ENCODE data around the gene RIMS3. TPM values are rescaled to one million over a fixed set of nuclear protein-coding genes. Genes with fewer than 3 reads are reported as not detected.

The RIMS3 gene
- total RNA-seq, 1 experiment from 2014 or later: 9.0 TPM

- ChIA-PET POLR2A (interaction anchor here (0.7 kb wide), 1 partner anchor 34 kb away, joined by 4 read pairs; no protein-coding TSS in a partner anchor), CTCF (interaction anchor here (0.6 to 1.7 kb wide), 9 partner anchors 9 to 357 kb away, joined by 3 to 6 read pairs (median 4); no protein-coding TSS in a partner anchor), RAD21 (ENCODE audit: low non-redundant PET in 1 of 2, low total read pairs in 2 of 2, uncharacterized antibody in 2 of 2, unreplicated experiment in 2 of 2) (interaction anchor here (0.7 kb wide), 2 partner anchors 359 to 494 kb away, joined by 3 to 6 read pairs; no protein-coding TSS in a partner anchor)
- intact Hi-C loops (cut with micrococcal nuclease): loop anchor here (1.0 kb wide), 1 partner anchor 258 kb away; no protein-coding TSS in a partner anchor
- Histone ChIP-seq H3K9me3 (ENCODE audit: control insufficient read depth in 1 of 2, insufficient read depth in 1 of 2, low read depth in 1 of 2, low read length in 2 of 2) (no peaks in the 10 kb centered on the region), H3K36me3 (ENCODE audit: control insufficient read depth in 1 of 2, insufficient read depth in 2 of 2, low read length in 2 of 2) (no peaks in the 10 kb centered on the region), H3K79me2 (ENCODE audit: insufficient read depth, low read length) (no peaks in the 10 kb centered on the region), H3K4me2 (ENCODE audit: low read length) (peak overlapping the region; percentile 26; the same call in 1 of the 2 replicates), H3K4me3 (replicated peaks in 1 of 2; ENCODE audit: low read depth in 1 of 2, low read length in 2 of 2) (no peak overlapping the region), H3K27me3 (ENCODE audit: insufficient read depth, low read length) (no peaks in the 10 kb centered on the region), H3K27ac (ENCODE audit: low read depth, low read length) (no peak overlapping the region), H2AFZ (ENCODE audit: low read depth, low read length, poor library complexity, severe bottlenecking) (peak overlapping the region; percentile 97), H3K9ac (ENCODE audit: low read length) (no peak overlapping the region), H3K9me2 (ENCODE audit: insufficient read depth) (no peaks in the 10 kb centered on the region), H4K20me1 (ENCODE audit: insufficient read depth) (no peaks in the 10 kb centered on the region), H3K4me1 (ENCODE audit: control insufficient read depth in 1 of 2, insufficient read depth in 2 of 2, low read length in 2 of 2) (peaks cover 0 to 8% of the 10 kb centered on the region in 2 experiments; a peak in 2 of 4 replicates)
- BruUV-seq (replicated peaks): no TSS peak
- DNase-seq (ENCODE audit: low read depth, low spot score) (peak; percentile 74), ATAC-seq (peak; percentile 97)
- TF ChIP-seq EZH2 (IDR thresholded peaks at IDR 0.05) (no peak), RAD21 (IDR thresholded peaks at IDR 0.05; ENCODE audit: low read depth) (peak; percentile 80), CTCF (IDR thresholded peaks at IDR 0.05 in 2 of 3, conservative IDR thresholded peaks at IDR 0.05 in 1 of 3; ENCODE audit: borderline replicate concordance in 1 of 3, insufficient read depth in 1 of 3, low read depth in 2 of 3, low read length in 2 of 3) (peak; percentile 74 to 78 (median 75))
These were observed 73.2 kb downstream of the RIMS3 start for GRCh38 chr1:40592107-40592803.

GRCh38 chr1:40588586-40588985 is 76.9 kb downstream of the RIMS3 start:
- CTCF ChIA-PET: no interaction called here
- no peak for ATAC-seq
- no peak for TF ChIP-seq MAX (IDR thresholded peaks at IDR 0.05)
- no peak for TF ChIP-seq ZFX (IDR thresholded peaks at IDR 0.05)
- TF ChIP-seq FOSL1 (IDR thresholded peaks at IDR 0.05; ENCODE audit: low read depth): no peak
- TF ChIP-seq ELF1 (IDR thresholded peaks at IDR 0.05; ENCODE audit: borderline replicate concordance, low read depth): no peak
- no peak for TF ChIP-seq CEBPB (IDR thresholded peaks at IDR 0.05; ENCODE audit: low read depth)
- TF ChIP-seq CBX3 (IDR thresholded peaks at IDR 0.05; ENCODE audit: low read depth): no peak
- TF ChIP-seq SP1 (IDR thresholded peaks at IDR 0.05; ENCODE audit: low read depth): no peak
- TF ChIP-seq CTCF (IDR thresholded peaks at IDR 0.05 in 2 of 3, conservative IDR thresholded peaks at IDR 0.05 in 1 of 3; ENCODE audit: borderline replicate concordance in 1 of 3, insufficient read depth in 1 of 3, low read depth in 2 of 3, low read length in 2 of 3): no peak
- TF ChIP-seq EZH2phosphoT487 (IDR thresholded peaks at IDR 0.05; ENCODE audit: borderline replicate concordance): no peak
- TF ChIP-seq YY1 (IDR thresholded peaks at IDR 0.05; ENCODE audit: extremely low read depth, insufficient replicate concordance, low read depth, low read length): no peak
- TF ChIP-seq EGR1 (IDR thresholded peaks at IDR 0.05; ENCODE audit: low read depth): no peak
- TF ChIP-seq POLR2AphosphoS5 (IDR thresholded peaks at IDR 0.05; ENCODE audit: low read depth, low read length): no peak
- no peak for TF ChIP-seq SRF (IDR thresholded peaks at IDR 0.05; ENCODE audit: low read depth)
- TF ChIP-seq ATF3 (IDR thresholded peaks at IDR 0.05): no peak

More at GRCh38 chr1:40588586-40588985, 76.9 kb downstream of the RIMS3 start:
- Histone ChIP-seq H3K79me2 (ENCODE audit: insufficient read depth, low read length) (no peaks in the 10 kb centered on the region), H3K36me3 (ENCODE audit: control insufficient read depth in 1 of 2, insufficient read depth in 2 of 2, low read length in 2 of 2) (no peaks in the 10 kb centered on the region), H3K4me3 (replicated peaks in 1 of 2; ENCODE audit: low read depth in 1 of 2, low read length in 2 of 2) (no peak overlapping the region), H2AFZ (ENCODE audit: low read depth, low read length, poor library complexity, severe bottlenecking) (no peak overlapping the region), H3K4me2 (ENCODE audit: low read length) (no peak overlapping the region), H3K27me3 (ENCODE audit: insufficient read depth, low read length) (no peaks in the 10 kb centered on the region), H3K9ac (ENCODE audit: low read length) (no peak overlapping the region), H4K20me1 (ENCODE audit: insufficient read depth) (no peaks in the 10 kb centered on the region), H3K27ac (ENCODE audit: low read depth, low read length) (no peak overlapping the region), H3K9me2 (ENCODE audit: insufficient read depth) (no peaks in the 10 kb centered on the region), H3K4me1 (ENCODE audit: control insufficient read depth in 1 of 2, insufficient read depth in 2 of 2, low read length in 2 of 2) (peaks cover 0 to 13% of the 10 kb centered on the region in 2 experiments; a peak in 2 of 4 replicates), H3K9me3 (ENCODE audit: control insufficient read depth in 1 of 2, insufficient read depth in 1 of 2, low read depth in 1 of 2, low read length in 2 of 2) (no peaks in the 10 kb centered on the region)
- intact Hi-C loops (cut with micrococcal nuclease): no loop called here
- BruUV-seq (replicated peaks): no TSS peak
- ChIA-PET RAD21 (ENCODE audit: low non-redundant PET in 1 of 2, low total read pairs in 2 of 2, uncharacterized antibody in 2 of 2, unreplicated experiment in 2 of 2) (no interaction called here), POLR2A (no interaction called here)
- DNase-seq (ENCODE audit: low read depth, low spot score): no peak

Data from HCT116 (cell line).